ENCODE data around the gene ACSM2A.

- TF ChIP-seq POLR2A (IDR thresholded peaks at IDR 0.05; ENCODE audit: low read length), result no peak
- TF ChIP-seq GATA1 (IDR thresholded peaks at IDR 0.05; ENCODE audit: low read depth, low read length), result no peak
Observed at GRCh38 chr16:20410121-20410723, 41.1 kb upstream of the ACSM2A start.
